Retina (tissue), 1 donor: Measurements from ENCODE around the gene OMA1.
A peak's percentile ranks its signal among the peaks of the same experiment; 100 is the strongest.
"Not testable (repeated sequence)": the region's sequence is repeated elsewhere in the genome, so short reads cannot be mapped to it uniquely, and the experiment has no call there.

Experiments used
- DNase-seq: peaks from one replicate; pipeline ENCODE4 v3.0.0-alpha.2; 2016

The OMA1 gene

GRCh38 chr1:58546520-58547308 lies at the start of gene OMA1:
Gene OMA1 (minus strand): TSS chr1:58546726. CDS start chr1:58539294, 7,432 bp downstream.
- peak; percentile 96 for DNase-seq

GRCh38 chr1:58594546-58594945 lies 48.0 kb upstream of the OMA1 start:
- no peak for DNase-seq

- DNase-seq, result peak; percentile 25
Measured at GRCh38 chr1:58592522-58593134, 46.1 kb upstream of the OMA1 start.

- no peak for DNase-seq
Measured at GRCh38 chr1:58591806-58592205, 45.3 kb upstream of the OMA1 start.

GRCh38 chr1:58590019-58590418 lies 43.5 kb upstream of the OMA1 start:
- no peak for DNase-seq

- no peak for DNase-seq
Measured at GRCh38 chr1:58588396-58588795, 41.9 kb upstream of the OMA1 start.

- no peak for DNase-seq
Measured at GRCh38 chr1:58587667-58588066, 41.1 kb upstream of the OMA1 start.

GRCh38 chr1:58586271-58586670 lies 39.7 kb upstream of the OMA1 start:
- DNase-seq, result no peak

- no peak for DNase-seq
Measured at GRCh38 chr1:58585581-58586151, 39.1 kb upstream of the OMA1 start.

- no peak for DNase-seq
Measured at GRCh38 chr1:58585166-58585565, 38.6 kb upstream of the OMA1 start.

GRCh38 chr1:58584082-58584895 lies 37.8 kb upstream of the OMA1 start:
- DNase-seq, result no peak

- DNase-seq, result no peak
Measured at GRCh38 chr1:58583496-58583895, 37.0 kb upstream of the OMA1 start.

GRCh38 chr1:58582143-58582542 lies 35.6 kb upstream of the OMA1 start:
- DNase-seq, result not testable (repeated sequence)

- no peak for DNase-seq
Measured at GRCh38 chr1:58581641-58582040, 35.1 kb upstream of the OMA1 start.

GRCh38 chr1:58580186-58580585 lies 33.7 kb upstream of the OMA1 start:
- no peak for DNase-seq

GRCh38 chr1:58577654-58578030 lies 31.1 kb upstream of the OMA1 start:
- DNase-seq, result no peak

- peak; percentile 76 for DNase-seq
Measured at GRCh38 chr1:58576727-58577653, 30.5 kb upstream of the OMA1 start, which contains the start of gene TACSTD2. Gene TACSTD2 (minus strand): TSS chr1:58577252. CDS start chr1:58577156, 96 bp downstream.

- DNase-seq, result no peak
Measured at GRCh38 chr1:58576325-58576726, 29.8 kb upstream of the OMA1 start.

GRCh38 chr1:58575551-58576324 lies 29.2 kb upstream of the OMA1 start:
- DNase-seq, result no peak

- DNase-seq, result no peak
Measured at GRCh38 chr1:58574816-58575215, 28.3 kb upstream of the OMA1 start.
